GM21576 (cell line): ENCODE measurements around the gene FOXI1.
"Not testable (repeated sequence)": the region's sequence is repeated elsewhere in the genome, so short reads cannot be mapped to it uniquely, and the experiment has no call there.

Experiments used
- ATAC-seq: cut with Tn5 transposase; IDR thresholded peaks from one replicate; pipeline ENCODE4 v1.9.1; 2021; ENCODE audit warnings: mild to moderate bottlenecking, moderate library complexity; ENCODE audit not compliant: unreplicated experiment

Gene FOXI1

DNA sequence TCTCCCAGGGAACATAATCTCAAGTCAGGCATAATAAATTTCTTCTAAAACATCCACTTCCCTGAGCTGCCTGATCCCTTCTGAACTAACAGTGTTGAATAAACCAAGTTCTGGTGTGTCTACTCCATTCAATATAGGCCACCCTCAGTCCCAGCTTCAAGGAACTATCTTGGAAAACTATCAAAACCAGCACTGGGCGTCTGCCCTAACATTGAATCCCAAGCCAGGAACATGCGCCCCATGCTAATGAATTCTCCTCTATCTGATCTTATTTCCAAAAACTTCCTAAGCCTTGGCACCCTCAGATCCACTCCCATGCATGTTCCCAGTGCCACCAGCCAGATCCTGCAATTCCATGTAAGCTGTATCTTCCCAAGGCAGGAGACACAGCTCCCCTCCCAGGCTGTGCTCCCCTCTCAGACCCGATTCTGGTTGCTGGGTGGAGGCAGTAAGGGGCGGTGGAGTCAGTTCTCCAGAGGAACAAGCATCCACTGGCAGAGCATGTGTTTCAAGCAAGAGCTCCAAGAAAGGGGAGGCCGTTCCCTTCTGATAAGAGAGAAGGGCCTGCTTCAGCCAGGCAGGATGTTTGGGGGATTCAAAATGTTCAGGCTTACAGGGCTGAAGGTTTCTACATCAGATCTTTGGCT, 13.1 kb upstream of the FOXI1 start:
- no peak for ATAC-seq

DNA sequence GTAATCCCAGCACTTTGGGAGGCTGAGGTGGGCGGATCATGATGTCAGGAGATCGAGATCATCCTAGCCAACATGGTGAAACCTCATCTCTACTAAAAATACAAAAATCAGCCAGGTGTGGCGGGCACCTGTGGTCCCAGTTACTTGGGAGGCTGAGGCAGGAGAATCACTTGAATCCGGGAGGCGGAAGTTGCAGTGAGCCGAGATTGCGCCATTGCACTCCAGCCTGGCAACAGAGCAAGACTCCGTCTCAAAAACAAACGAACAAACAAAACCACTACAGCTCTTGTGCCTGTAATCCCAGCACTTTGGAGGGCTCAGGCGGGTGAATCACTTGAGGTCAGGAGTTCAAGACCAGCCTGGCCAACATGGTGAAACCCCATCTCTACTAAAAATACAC, 11.4 kb upstream of the FOXI1 start:
- ATAC-seq: not testable (repeated sequence)

DNA sequence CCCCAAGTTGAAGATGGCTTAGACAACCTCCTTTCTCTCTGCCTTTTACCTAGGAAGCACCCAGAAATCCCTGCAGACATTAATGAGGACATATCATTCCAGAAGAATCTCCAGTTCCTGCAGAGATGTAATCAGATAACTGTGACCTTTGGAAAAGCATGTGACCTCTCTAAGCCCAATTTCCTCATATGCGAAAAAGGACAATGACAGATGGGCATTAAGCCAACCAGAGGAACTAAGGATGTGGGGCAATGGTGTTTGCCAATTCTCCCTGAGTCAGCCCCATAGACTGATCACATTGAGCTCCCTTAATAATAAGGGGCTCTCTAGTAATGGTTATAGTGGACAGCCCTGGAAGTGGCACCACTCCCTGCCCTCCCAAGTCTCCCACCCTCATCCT, 10.1 kb upstream of the FOXI1 start:
- no peak for ATAC-seq

DNA sequence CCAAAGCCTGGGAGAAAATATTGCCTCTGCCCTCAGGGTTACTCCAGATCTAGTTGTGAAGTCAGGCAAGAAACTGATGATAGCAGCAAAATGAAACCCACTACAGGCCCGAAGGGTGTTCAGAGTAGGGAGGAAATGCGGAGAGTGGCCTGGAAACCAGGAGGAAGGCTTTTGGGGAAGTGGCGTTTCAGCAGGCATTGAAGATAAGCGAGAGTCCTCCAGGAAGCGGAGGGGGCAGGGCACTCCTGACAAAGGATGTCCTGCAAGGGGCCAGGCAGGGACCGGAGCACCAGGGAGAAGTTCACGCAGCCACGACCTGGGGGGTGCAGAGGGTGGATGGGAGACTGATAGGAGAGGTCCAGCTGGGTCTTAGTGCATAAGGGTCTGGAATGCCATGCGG, 7.8 kb upstream of the FOXI1 start:
- ATAC-seq: no peak

DNA sequence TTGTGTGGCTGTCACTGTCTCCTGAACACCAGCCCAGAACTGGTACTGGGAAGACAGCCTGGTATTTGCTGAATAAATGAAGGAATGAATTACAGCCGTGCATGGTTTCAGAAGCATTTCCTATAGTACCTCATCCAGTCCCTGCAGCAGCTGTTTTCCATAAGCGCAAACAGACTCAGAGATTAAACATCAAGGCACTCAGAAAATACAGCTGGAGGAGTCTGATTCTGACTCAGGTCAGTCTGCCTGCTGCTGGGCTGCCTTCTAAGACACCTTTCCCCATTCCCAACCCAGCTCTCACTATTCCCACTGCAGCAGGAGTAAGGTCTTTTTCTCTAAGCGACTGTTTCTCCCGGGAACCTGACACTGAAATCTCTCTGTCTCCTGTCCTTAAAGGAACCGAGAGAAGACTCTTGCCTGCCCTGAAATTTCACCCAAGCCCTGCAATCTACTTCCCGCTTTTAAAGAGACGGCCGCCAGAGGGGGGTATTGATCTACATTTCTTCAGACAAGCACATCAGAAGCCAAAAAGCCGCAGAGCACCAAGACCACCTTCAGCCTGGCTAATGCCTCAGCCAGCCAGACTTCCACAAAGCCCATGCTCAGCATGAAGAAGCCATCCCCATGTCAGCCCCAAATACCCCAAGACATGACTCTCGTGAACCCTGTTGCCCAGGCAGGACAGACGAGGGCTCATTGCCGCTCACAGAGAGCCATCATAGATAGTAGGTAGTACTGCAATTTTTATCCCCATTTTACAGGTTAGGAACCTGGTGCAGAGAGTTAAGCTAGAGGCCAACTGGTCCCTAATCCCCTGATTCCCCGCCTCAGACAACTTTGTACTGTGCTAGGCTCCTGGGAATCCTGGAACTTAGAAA, 5.4 kb upstream of the FOXI1 start:
- ATAC-seq: no peak

DNA sequence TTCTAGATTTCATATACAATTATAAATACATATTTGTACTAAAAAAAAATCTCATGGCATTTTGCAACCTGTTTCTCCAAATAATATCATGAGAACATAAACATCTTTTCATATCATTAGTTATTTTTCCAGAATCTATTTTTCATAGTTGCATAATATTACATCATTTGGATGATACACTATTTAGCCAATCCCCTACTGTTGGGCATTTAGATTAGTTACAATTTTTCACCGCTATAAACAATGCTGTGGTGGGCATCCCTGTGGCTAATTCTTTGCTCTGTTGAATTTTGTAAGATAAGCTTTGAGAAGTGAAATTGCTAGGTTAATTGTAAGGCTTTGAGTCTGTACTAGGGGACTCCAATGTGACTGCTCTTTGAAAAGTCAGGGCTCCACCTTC, 2.2 kb upstream of the FOXI1 start:
- ATAC-seq: no peak

DNA sequence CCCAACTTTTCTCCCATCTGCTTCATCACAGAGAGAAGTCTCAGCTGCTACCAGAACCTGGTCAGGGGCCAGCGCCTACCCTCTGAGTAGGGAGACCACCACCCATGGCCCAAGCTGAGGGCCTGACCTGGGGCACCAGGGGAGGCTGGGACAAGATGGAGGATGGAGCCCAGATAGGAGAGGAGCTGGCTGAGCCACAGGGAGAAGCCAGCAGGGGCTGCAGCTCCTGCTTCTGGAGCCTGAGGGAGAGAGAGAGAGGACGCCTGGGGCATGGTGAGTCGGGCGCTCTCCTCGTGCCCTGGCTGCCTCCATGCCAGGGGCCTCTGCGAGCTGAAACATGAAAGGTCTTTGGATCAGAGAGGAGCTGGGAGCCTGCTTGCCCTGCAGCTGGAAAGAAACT, 1.4 kb upstream of the FOXI1 start:
- no peak for ATAC-seq

DNA sequence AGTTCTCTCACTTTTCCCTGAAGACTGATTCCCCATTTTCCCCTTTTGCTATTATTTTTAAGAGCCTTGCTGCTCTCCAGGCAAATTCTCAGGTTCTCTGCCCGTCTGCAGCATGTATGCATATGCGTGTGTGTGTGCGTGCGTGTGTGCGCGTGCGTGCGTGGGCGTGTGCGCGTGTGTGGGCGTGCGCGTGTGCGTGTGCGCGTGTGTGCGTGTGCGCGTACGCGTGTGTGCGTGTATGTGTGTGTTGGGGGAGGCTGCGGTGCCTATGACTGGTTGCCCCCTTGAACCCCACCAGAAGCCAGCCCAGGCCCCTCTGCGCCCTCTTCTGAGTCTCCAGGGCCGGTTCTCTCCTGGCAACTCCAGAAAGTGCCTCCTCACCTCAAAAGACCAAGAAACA, 987 bp upstream of the FOXI1 start:
- ATAC-seq: no peak

DNA sequence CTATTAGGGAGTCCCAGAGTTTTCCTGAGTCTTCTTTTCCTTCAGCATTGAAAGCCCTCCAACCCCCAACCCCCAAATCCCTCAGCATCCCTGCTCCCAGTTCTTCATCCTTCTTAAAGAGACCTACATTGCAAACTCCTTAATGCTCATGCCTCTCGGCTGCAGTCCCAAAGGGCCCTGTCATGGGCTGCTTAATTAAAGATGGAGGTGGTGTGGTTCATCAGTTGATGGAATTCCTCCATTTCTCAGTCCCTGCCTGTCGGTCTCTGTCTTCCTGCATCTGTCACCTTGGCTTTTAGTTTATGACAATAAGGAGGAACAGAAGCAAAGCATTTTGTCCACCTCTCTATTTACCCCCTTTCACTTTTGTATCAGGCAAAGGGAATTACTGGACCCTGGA, 2.0 kb downstream of the FOXI1 start:
- no peak for ATAC-seq

DNA sequence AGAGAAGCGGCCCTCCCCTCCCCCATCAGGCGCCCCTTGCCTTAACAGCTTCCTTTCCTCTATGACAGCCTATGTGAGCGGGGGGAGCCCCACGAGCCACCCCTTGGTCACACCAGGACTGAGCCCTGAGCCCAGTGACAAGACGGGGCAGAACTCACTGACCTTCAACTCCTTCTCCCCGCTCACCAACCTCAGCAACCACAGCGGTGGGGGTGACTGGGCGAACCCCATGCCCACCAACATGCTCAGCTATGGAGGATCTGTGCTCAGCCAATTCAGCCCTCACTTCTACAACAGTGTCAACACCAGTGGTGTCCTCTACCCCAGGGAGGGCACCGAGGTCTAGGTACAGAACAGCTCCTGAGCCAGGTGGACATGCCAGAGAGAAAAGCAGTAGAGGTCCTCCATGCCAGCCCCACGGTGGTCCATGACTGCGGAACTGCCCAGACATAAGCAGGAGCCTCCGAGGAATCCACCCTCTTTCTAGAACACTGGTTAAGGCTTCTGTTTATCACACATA, 2.6 kb downstream of the FOXI1 start:
- ATAC-seq: no peak

DNA sequence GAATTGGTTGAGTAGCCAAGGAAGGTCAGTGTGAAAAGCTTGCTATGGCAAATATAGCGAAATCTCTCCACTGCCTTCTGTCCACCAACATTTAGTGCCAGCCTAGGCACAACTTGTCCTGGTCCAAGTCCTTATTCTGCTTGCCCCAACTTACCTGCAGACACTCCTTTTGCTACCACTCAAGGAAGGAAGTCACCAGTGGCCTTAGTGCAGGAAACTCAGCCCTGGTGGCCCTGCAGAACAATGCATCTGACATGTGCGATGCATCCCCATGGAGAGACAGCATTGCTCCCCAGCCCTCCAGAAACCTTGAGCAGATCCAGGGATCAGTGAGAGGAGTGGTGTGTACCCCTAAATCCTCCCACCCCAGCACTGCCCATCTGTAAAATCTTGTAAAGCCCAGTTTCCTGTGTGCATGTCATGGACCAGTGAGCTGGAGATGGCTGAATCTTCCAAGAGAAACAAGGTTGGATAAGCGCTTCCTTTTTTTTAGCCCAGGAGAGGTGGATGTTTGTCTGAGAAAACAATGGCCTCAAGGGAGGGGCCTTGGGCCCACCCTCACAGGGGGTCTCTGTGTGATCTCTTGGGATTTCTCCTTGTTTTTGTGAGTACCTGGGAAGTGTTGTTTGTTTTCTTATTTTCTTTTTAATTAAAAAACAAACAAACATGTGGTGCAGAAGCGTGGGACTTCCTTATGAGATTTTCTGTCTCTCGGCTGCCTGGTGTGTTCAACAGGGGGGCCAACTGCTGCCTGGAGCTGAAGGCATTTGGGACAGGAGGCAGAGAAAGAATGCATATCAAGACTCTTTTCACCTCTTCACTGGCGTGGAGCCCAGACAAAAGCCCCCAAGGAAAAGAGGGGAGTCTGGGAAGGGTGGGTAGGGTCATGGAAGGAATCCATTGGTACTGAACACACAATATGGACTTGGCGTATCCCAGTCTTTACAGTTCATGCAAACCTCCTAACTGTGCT, 3.6 kb downstream of the FOXI1 start:
- no peak for ATAC-seq

DNA sequence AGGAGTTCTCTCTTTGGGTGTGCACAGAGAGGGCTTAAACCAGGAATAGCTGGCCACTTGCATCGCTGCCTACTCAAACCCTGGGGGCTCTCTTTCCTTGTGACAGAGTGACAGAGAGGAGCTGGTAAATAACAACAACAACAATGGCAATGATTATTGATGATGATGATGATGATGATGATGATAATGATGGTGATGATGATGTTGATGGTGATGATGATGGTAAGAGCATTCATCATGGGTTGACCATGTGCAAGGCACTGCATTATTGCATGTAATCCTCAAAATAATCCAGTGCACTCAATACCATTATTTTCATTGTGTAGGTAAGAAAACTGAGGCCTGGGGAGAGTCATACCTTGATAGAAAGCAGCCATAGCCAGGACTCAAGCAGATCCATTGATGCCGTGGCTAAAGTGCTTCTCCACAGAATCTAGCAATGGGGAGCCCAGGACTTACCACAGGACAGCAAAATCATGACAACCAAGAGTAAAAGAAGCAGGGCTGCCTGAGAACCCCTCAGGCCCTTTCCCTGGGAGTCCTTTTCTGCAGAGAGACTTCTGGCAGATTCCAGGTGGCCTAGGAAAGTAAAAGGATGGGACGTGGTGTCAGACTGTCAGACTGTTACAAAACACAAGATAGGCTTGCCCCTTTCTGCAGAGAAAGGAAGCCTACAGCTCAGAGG, 4.8 kb downstream of the FOXI1 start:
- ATAC-seq: no peak

DNA sequence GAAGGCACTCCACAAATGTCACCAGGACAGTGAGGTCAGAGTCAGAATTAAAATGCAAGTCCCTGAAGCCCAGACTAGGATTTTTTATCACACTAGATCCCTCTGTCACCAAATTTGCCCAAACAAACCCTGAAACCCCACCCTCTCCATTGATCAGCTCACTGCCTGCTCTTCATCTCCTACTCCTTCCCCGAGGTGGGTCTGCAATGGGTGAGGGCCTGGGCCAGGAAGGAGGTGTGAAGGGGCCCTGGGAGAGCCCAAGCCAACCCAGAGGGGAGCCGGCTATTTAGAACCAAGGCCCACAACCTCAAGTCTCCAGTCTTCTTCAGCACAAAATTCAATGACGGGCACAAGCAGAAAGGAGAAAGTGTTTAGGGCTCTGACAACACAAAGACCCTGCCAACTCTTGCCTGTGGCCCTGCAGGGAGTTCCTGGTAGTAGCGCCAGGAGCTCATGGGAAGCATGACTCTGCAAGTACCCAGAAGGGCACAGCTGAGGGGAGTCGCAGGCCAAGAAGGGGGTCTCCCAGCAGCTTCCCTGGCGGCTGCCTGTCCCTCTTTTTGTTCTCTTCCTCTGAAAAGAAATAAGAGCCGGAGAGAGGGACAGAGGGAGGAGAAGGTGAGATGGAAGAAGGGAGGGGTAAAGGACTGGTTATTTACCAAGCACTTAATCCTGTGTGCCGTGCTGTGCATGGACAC, 5.5 kb downstream of the FOXI1 start:
- no peak for ATAC-seq

DNA sequence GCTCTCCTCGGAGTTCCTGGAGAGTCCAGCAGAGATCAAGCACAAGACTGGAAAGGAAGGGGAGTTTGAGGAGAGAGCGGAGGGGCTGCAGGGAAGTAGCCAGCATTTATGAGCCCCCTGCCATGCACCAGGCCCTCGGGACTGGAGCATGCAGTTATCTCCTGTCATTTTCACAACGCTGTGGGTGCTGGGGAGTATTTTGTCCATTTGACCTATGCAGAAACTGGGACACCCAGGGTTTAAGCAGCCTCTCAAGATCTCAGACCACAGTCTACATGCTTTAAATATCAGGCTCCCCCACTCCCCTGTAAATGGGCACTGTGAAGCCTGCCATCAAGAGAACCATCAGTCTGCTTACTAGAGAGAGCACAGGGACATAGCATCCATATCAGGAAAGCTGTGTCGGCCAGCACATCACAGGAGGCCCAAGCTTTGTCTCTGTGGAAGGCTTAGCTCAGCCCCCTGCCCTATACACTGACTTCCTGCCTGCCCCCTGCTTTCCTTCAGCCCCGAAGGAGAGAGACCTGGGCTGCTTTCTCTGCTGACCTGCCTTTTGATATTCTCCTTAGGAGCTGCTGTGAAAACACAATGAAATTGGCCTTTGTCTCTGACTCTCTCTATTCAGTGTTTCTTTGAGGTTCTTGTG, 7.3 kb downstream of the FOXI1 start:
- ATAC-seq: no peak

DNA sequence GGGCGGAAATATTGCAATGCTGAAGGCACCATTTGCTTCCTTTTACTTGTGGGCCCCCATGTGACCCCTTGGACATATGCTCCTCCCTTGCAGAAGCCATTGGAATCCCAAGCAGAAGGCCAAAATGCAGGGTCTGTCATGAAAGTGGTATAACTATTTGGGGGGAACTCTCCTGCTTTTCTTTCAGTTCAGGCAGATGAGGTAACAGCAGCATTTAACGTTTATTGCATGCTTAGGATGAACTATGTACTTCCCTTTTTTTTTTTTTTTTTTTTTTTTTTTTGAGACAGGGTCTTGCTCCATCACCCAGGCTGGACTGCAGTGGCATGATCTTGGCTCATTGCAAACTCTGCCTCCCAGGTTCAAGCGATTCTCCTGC, 7.8 kb downstream of the FOXI1 start:
- no peak for ATAC-seq

DNA sequence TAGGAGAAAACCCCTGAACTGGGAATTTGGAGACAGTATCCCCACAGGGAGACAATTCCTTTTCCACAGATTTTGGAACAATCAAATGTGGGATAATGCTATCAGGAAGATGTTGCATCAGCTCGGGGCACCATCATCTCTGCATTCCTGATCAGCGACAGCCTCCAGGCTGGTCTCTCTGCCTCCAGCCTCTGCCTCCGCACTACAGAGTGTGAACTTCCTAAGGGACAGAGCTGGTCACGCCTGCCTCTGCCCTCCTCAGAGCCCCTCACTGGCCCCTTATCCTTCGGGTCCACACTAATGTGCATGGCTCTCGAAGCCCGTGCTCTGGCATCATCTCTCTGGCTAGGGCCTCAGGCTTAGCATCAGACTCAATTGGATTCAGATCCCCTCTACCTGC, 8.6 kb downstream of the FOXI1 start:
- no peak for ATAC-seq

DNA sequence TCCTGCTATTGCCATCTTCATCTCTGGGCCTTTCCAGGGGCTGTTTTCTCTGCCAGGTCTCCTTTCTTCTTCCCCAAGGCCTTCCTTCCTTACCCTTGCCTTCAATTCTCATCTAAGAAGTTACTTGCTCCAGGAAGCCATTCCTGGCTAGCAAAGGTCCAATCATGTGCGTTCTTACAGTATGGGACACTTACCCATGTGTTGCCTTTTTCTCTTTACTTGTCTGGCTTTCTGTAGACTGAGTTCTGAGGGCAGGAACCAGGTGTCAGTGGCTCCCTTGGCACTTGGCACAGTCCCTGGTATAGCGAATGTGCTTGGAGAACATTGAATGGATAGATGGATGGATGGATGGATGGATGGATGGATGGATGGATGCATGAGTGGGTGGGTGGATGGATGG, 10.2 kb downstream of the FOXI1 start:
- ATAC-seq: no peak

DNA sequence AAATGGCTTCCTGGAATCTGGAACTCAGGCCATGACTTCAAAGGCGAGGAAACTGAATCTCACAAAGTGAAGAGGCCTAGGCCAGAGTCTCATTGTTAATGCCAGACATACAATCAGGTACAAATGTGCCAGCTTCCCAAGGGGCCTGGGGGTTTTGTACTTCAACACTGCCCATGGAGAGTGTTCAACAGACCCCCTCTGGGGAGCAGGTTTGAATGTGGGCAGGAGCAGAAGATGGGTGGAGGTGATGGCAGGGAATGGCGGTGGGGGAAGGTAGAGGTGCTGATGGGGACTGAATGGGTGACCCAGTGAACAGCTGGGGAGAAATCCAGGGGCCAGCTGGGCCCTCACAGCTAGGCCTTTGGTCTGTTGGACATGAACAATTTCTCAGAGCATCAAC, 12.0 kb downstream of the FOXI1 start:
- ATAC-seq: no peak

DNA sequence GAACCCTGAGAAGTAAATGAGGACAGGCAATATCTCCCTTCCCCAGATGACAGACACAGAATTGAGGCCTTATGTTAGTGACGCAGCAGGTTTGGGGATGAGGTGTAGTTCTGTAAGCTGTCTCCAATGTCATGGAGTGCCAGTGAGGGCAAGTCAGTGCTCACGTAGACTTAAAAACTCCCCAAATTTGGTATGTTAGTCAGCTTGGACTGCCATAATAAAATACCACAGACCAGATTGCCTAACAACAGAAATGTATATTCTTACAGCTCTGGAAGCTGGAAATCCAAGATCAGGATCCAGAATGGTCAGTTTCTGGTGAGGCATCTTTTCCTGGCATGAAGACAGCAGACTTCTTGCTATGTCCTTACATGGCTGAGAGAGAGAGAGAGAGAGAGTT, 14.9 kb downstream of the FOXI1 start:
- ATAC-seq: no peak

DNA sequence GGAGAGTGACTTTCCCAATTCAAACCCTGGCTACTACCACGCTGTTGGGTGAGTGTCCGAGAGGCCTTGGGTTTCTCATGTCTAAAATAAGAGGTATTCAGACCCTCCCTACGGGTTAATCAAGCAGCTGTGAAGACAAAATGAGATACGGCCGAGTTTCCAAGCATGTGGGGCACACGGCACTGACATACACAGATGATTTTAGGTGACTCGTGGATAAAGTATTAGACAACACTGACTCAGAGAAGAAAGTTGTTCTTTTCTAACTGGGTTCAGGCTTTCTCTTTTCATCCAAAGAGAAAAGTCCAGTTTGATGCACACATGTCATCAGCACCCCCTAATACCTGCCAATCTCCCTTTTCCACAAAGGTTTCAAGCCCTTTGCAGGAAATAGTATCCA, 15.6 kb downstream of the FOXI1 start:
- ATAC-seq: no peak
